Left cardiac atrium (tissue), 4 donors: ENCODE measurements around the gene RCBTB1. TPM values are rescaled to one million over a fixed set of nuclear protein-coding genes. Genes with fewer than 3 reads are reported as not detected.
"Not testable (repeated sequence)": the region's sequence is repeated elsewhere in the genome, so short reads cannot be mapped to it uniquely, and the experiment has no call there.

Experiments
- ATAC-seq, 2 donors: fragments of 200-7000 bp; cut with Tn5 transposase; one replicate each; pipeline ENCODE4 v1.9.1; 2020; ENCODE audit warnings: mild to moderate bottlenecking in 2 of 2, moderate library complexity in 2 of 2
- DNase-seq: peaks from one replicate; pipeline ENCODE4 v3.0.0-alpha.2; 2020
- intact Hi-C, 2 donors: fragments of 100-400 bp; cut with DNase I; formaldehyde crosslinking; loops; one replicate each; pipeline versions ENCODE4 v1.14.1 to v1.15.1; 2022 to 2023
- total RNA-seq, 2 donors: library from RNA; stranded (reverse); fragmentation: NEBNext Ultra II Directional; extraction: Animal tissue kit (Norgen Biotek cat#: 25700); gene quantifications; one replicate each; pipeline ENCODE4 v1.2.1, GENCODE V29; 2021
- donor health status: DM: no; HTN: yes; CAD: no.
- donor health status: DM: no; HTN: yes; CAD: no; lungs with severe emphysema.
- donor health status: DM: yes; HTN: yes; CAD: no.
- donor health status: Dilated cardiomyopathy.

Gene RCBTB1
- total RNA-seq, 2 donors from 2014 or later = 12.7 to 19.3 TPM

DNA sequence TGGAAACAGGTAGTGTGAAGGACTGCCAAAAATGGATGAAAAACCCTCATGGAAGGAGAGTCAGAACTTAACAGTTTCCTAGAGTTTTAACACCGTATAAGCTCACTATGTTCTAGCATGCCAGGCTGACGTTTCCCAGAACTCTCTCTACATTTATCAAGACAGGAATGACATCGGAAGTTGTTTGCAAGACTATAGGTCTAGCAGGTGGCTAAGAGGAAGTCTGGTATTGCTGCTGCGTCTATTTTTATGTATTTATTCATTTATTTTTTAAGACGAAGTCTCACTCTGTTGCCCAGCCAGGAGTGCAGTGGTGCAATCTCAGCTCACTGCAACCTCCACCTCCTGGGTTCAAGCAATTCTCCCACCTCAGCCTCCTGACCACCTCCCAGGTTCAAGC, 22.4 kb upstream of the RCBTB1 start:
- no peak for DNase-seq
- ATAC-seq = no peak
- intact Hi-C loops = loop anchor here in 1 of 2 donors (2.0 kb wide), 1 partner anchor 305 kb away; no protein-coding TSS in a partner anchor

DNA sequence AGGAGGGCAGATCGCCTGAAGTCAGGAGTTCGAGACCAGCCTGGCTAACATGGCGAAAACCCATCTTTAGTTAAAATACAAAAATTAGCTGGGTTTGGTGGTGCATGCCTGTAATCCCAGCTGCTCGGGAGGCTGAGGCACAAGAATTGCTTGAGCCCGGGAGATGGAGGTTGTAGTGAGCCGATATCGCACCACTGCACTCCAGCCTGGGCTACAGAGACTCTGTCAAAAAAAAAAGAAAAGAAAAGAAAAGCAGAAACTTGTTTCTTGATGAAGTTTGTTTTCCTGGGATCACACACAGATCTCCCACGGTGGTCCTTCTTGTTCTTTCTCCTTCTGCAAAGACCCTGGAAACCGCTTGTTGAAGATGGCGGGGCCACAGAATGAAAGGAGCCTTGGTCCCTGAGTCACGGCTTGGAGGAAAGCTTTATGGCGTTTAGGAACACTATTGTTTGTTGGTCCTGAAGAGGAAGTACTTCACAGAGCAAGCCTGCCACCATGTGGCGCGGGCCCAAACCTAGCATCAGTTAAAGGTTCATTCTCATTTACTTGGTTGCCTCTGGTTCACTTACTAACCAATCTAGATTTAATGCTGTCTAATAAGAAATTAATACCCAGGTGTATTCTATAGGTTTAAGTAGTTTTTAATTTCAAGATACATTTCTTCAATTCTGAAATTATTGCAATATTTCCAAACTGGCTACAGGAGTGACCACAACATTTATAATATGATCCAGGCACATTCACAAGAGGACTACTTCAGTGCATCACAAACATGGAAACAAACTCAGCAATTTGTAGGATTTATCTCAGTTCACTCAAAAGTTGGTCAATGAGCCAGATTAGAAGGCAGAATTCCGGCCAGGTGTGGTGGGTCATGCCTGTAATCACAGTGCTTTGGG, 21.6 kb upstream of the RCBTB1 start:
- DNase-seq (peak; percentile 87), ATAC-seq (peak; percentile 98 to 99)
- intact Hi-C loops = loop anchor here in 1 of 2 donors (2.0 kb wide), 1 partner anchor 304 kb away; no protein-coding TSS in a partner anchor

DNA sequence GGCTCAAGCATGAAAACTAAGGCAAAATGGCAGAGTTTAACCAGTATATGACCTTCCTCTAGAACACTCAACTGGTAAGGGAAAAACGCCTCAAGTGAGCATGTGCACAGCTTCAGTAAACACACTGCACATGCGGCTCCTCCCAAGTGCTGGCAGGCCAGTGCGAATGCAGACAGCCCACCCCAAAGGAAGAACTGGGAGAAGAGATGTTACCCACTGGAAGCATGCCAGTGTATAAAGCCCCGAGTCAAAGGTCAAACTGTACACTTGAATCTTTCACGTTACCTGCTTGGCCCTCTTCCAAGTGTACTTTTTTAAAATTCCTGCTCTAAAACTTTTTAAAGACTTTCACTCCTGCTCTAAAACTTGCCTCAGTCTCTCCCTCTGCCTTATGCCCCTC, 19.2 kb upstream of the RCBTB1 start:
- DNase-seq (no peak), ATAC-seq (no peak)
- intact Hi-C loops = loop anchor here in 1 of 2 donors (5.0 kb wide), 1 partner anchor 302 kb away; no protein-coding TSS in a partner anchor

DNA sequence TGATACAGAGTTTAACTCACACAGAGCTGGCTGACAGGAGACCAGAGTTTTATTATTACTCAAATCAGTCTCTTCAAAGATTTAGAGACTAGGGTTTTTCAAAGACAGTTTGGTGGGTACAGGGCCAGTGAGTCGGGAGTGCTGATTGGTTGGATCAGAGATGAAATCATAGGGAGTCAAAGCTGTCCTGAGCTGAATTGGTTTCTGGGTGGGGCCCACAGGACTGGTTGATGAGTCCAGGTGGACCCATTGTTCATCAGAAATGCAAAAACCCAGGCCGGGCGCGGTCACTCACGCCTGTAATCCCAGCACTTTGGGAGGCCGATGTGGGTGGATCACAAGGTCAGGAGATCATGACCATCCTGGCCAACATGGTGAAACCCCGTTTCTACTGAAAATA, 17.3 kb upstream of the RCBTB1 start:
- not testable (repeated sequence) for ATAC-seq

DNA sequence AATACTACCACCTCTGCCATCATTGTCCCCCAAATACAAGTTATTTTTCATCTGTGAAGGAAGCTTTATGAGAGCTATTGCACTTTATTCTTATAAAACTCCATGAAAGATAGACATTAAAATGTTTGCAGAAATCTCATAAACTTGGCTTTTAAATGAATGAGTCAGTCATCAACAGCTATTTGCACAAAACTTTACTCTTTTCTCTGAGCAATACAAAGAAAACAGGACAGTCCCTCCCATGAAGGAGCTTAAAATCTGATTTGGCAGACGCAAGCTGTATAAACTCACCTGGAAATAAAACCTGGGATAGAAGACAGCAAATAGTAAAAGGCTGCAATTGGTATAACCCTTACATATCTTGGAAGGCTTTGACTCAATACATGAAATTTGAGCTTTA, 16.6 kb upstream of the RCBTB1 start:
- DNase-seq = no peak
- intact Hi-C loops = loop anchor here in 1 of 2 donors (5.0 kb wide), 1 partner anchor 300 kb away; no protein-coding TSS in a partner anchor
- no peak for ATAC-seq

More for the DNA sequence above, 17.3 kb upstream of the RCBTB1 start:
- intact Hi-C loops = loop anchor here in 1 of 2 donors (5.0 kb wide), 1 partner anchor 300 kb away; no protein-coding TSS in a partner anchor
- not testable (repeated sequence) for DNase-seq

DNA sequence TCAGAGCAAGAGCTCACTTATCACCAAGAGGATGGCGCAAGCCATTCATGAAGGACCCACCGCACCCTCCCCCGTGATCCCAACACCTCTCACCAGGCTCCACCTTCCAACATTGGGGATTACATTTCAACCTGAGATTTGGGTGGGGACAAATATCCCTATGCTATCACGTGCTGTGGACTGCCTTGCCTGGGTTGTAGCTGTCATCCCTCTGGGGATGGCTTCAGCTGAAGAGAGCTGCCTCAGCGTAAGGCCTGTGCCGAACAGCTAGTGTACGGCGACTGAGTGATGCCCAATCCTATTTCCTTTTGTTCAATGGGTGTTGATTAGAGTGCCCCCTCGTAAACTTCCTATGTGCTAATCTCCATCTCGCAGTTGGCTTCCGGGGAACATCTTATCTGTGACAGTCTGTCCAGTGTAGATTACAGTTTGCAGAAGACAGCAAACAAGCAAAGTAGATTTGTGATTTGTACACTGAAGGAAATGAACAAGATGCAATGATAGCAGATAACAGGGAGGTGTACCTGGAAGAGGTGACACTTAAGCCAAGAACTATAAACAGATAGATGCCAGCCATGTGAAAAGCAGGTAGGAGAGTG, 11.8 kb upstream of the RCBTB1 start:
- DNase-seq (no peak), ATAC-seq (no peak)
- intact Hi-C loops = no loop called here

DNA sequence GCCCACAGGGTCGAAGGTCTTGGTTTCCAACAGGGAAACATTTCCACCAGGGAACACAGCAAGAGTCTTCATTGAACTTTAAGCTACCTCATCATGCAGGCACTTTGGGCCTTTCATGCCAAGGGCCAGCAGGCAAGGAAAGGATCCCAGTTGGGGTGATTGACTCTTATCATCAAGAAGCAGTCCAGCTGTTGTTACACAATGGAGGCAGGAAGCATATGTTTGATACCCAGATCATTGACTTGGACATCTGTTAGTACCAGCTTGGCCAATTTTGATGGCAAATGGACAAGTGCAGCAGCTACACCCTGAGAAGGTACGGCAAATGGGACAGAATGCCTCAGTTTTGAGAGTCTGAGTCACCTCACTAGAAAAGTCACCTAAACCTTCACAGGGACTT, 10.9 kb upstream of the RCBTB1 start:
- DNase-seq (no peak), ATAC-seq (no peak)
- intact Hi-C loops = no loop called here

DNA sequence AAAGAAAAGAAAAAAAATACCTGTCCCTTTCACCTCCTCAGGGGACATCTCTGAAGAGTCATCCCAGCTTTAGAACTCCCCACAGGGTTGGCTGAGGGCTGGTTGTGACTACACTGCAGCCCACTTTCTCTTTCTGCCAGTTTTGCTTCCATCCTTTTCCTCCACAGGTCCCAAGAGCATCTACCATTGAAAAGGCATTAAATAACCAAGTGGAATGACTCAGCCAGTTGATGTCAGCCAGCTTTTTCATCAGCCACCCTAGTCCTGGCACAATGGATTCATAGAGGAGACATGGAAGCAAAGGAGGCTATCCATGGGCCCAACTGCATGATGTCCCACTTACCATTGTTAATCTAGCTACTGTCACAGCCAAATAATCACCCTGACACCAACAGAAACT, 9.2 kb upstream of the RCBTB1 start:
- intact Hi-C loops = no loop called here
- ATAC-seq (no peak), DNase-seq (no peak)

DNA sequence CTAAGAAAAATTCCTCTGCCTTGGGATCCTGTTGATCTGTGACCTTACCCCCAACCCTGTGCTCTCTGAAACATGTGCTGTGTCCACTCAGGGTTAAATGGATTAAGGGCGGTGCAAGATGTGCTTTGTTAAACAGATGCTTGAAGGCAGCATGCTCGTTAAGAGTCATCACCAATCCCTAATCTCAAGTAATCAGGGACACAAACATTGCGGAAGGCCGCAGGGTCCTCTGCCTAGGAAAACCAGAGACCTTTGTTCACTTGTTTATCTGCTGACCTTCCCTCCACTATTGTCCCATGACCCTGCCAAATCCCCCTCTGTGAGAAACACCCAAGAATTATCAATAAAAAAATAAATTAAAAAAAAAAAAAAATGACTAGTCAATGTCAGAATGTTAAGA, 8.5 kb upstream of the RCBTB1 start:
- ATAC-seq, intact Hi-C loops, DNase-seq: not testable (repeated sequence)

DNA sequence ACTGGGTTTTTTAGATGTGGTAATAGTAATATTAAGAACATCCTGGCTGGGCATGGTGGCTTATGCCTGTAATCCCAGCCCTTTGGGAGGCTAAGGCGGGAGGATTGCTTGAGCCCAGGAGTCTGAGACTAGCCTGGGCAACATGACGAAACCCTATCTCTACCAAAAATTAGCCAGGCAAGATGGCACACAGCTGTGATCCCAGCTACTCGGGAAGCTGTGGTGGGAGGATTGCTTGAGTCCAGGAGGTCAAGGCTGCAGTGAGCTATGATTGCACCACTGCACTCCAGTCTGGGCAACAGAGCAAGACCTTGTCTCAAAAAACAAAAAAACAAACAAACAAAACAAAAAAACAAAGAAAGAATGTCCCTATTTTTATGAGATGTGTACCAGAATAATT, 5.4 kb upstream of the RCBTB1 start:
- DNase-seq, ATAC-seq, intact Hi-C loops: not testable (repeated sequence)

DNA sequence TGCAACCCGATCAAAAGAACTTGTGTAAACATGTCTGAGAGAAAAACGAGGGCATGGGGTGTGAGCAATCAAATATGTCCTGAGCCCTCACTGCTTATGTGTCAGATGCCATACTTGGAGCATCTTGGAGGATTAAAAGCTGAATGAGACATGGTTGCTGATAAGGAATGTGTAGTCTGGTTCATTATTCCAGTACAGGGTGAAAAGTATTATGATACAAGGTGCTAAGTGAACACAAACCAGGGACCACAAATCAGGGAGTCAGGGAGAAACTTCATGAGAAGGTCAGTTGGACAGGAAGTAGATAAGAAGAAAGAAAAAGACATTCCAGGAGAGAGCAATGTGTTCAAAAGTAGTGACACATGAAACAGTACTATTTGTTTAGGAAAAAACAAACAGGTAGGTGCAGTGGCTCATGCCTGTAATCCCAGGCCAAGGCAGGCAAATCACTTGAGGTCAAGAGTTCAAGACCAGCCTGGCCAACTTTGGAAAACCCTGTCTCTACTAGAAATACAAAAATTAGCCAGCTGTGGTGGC, 2.0 kb upstream of the RCBTB1 start:
- intact Hi-C loops = no loop called here
- ATAC-seq = no peak
- DNase-seq = no peak

DNA sequence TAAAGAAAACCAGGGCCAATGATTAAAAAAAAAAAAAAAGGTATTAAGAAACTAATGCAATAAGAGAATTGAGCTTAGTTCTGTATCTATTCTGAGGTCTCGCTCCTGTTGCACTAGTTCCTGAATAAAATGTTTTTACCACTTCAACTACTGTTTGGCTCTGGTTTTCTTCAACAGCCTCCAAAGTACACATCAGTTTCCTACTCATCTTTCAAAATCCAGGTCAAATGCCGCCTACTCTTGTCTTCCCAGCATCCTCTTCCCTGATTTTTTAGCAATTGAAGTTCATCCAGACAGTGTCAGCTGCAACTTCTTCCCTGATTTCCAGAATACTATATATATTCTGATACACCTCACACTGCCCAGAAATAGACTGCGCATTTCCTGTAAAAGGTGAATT, 1.4 kb upstream of the RCBTB1 start:
- intact Hi-C loops = no loop called here
- ATAC-seq = no peak
- no peak for DNase-seq

DNA sequence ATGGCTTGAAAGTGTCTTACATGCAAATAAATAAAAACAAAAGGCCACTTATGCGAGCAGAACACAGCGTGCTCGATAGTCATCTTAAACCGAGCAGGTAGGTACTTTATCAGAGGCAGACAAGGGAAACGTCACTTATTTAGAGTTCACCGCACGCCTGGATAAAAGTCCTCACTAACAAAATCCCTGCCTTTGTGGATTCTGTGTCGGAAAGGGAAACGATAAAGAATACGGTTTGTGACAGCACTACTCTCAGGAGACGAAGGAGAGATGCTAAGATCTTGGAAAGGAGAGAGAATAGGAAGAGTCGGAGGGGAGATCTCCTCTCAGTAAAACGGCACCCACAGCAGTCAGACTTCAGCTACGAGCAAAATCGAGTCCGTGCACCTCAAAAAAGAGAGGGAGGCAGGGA, 581 bp downstream of the RCBTB1 start:
- intact Hi-C loops = no loop called here

DNA sequence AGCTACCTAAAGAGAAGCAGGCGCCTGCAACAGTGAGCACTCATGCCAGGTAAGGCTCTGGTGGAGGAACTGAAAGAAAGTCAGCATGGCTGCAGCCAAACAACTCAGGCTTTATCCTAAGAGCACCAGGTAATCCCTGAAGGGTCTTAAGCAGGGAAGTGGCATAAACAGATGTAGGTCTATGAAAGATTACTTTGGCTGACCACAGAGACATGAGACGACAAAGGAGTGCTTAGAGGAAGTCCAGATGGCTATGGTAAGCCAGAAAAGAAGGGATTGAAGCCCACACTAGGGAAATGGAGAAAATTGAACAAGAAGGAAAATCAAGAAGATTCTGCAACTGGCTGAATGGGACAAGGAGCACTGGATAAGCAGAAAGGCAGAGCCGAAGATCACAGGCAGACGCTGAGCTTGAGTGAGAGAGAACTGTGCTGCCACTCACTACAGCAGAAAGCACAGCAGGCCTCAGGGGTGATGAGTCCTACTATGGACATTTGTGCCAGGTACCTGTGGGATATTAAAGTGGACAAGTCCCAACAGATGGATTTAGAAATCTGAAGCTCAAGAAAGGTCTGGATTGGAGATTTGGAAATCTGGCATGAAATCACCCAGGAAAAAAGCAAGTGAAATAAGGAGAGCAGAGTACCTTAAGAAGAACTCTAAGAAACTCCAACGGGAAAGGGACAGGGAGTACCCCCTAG, 4.2 kb downstream of the RCBTB1 start:
- DNase-seq = no peak
- intact Hi-C loops = no loop called here
- ATAC-seq = no peak

More for the DNA sequence above, 581 bp downstream of the RCBTB1 start:
- ATAC-seq (peak; percentile 3 to 5), DNase-seq (no peak)

DNA sequence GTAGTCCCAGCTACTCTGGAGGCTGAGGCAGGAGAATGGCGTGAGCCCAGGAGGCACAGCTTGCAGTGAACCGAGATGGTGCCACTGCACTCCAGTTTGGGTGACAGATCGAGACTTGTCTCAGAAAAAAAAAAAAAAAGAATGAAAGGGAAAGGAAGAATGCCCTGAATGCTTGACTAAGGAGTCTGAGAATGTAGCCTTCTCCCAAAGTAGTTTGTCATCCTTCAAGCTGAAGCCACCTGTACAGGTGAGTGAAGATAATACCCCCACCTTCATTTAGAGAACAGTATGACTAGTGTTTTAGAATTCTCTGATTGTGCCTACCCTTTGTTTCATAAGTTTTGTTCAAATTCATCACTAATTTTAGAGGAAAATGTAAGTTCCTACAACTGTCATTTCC, 5.9 kb downstream of the RCBTB1 start:
- DNase-seq (no peak), ATAC-seq (no peak)
- intact Hi-C loops = no loop called here

DNA sequence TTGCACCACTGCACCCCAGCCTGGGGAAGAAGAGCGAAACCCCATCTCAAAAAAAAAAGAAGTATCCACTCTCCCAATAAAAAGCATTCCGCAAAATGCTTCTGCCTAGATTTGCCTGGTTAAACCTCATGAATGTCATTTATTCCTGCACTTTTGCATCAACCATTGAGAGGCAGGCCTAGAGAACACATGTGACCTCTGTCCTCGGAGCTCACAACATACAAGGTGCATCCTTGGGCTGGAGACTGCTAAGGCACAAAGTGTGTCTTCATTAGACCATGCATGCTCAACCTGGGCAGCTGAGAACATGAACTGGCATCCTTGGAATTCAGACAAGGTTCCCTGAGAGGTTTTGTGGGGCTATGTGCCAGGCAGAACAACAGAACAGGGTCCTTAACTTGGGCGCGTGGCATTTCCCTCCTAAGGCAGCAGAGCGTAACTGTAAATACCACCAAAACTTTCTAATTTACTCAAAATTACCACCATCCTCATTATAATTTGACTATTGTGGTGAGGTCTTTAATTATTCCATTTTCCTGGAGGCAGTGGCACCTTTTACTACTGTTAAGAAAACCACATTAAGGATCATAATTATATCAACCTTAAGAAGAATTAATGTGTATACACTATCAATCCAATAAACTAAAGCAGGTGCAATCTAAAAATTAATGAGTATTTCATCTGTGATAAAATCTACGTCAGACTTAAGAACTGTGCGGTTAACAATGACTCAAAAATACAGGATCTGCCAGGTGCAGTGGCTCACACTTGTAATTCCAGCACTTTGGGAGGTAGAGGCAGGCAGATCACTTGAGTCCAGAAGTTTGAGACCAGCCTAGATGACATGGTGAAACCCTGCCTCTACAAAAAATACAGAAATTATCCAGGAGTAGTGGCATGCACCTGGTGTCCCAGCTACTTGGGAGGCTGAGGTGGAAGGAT, 13.8 kb downstream of the RCBTB1 start:
- ATAC-seq (no peak), DNase-seq (no peak)
- intact Hi-C loops = no loop called here

DNA sequence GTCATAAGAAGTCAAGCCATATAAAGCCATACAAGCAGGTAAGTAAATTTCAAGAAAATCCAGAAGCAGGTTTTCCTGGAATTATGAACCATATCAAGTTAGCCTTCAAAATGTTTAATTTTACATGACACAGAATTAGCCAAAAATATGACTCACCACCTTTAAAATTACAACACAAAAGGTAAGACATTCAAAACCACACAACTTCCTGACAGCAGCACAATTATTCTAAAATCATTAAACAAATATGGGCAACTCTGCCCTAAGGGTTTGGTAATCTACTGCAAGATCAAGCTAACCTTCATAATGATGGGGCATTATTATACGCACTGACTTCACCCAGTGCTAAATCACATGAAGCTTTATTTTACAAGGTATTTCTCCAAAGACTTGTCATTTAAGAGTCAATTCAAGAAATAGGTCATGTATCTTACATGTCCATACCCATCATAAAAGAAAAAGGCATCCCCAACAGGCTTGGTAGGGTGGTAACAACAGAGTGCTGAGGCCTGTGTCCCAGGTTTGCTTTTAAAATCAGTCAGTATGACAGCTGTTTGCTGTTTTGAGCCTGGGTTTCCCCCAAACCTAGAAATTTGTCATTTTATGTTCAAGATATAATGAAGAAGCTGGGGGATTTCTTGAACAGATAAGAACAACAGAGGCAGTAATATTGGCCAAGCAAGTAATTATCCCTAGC, 15.2 kb downstream of the RCBTB1 start:
- ATAC-seq (no peak), DNase-seq (no peak)
- intact Hi-C loops = no loop called here

DNA sequence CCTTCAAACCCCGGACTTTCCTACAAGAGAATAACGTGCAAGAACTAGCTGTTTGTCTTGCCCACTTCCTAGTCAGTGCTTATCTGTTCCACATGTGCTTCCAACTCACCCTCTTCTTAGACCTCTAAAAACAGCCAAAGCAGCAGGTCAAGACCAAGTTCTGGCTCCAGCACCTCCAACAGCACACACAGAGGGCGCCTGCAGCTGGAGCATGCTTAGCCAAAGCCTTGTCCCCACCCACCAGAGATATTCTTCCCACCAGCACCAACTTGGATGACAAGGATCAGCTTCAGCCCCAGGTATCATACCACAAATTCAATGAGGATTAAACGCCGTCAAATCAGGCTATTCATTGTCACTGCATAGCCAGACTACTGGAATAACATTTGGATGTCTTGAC, 17.9 kb downstream of the RCBTB1 start:
- no peak for ATAC-seq

More for the DNA sequence above, 17.9 kb downstream of the RCBTB1 start:
- intact Hi-C loops = no loop called here
- no peak for DNase-seq
